NCI-H1105 treated with DMSO at 0.1 percent for 48 hours (cell line): ENCODE data around the gene TMEM205.
A peak's percentile ranks its signal among the peaks of the same experiment; 100 is the strongest.
"Not testable (repeated sequence)": the region's sequence is repeated elsewhere in the genome, so short reads cannot be mapped to it uniquely, and the experiment has no call there.

Source experiments
- DNase-seq: peaks from one replicate; lab custom pipeline; 2025; lab: John Stamatoyannopoulos, UW

The TMEM205 gene

DNA sequence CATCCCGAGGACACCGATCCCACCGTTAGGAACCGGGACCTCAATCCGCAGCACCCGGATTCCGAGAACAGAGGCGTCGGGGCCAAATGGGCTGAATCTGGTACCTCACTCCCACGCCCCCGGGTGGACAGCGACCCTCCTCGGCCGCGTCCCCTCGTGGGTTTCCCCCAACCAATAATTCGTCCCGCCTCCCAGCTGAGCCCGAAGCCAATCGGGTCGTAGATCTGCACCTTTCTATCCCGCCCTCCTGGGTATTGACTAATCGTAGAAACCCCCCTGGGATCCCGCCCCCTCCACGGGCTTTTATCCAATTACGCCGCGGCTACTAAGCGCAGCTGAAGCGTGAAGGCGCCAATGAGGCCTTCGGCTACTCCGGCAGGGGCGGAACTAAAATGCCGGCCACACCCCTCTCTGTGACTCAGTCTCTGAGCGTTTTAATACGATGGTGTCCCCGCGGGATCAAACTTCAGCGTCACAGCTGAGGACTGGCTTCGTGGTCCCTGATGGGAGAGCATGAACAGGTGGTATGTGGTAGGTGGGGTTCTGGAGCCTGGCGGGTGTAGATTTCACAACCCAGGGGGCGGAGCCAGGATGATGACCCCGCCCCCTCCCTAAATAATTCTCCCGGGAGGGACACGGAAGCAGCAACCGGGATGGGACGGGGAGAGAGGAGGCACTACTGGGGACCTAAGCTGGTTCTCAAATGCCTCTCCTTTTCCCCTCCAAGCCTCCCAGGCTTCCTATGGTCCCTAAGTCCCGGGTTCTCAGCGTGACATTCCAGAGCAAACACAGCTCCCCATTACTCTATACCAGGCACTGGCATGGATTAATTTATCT is at the start of gene TMEM205, which contains the start of gene CCDC159:
Gene TMEM205 (minus strand): TSS at position 165 of the 837 bp plus-strand sequence. CDS start 649 bp downstream, outside the sequence.
Gene CCDC159 (plus strand): TSS at position 416 of the 837 bp plus-strand sequence. CDS start 88 bp downstream, at position 504.
- peak; percentile 99 for DNase-seq

DNA sequence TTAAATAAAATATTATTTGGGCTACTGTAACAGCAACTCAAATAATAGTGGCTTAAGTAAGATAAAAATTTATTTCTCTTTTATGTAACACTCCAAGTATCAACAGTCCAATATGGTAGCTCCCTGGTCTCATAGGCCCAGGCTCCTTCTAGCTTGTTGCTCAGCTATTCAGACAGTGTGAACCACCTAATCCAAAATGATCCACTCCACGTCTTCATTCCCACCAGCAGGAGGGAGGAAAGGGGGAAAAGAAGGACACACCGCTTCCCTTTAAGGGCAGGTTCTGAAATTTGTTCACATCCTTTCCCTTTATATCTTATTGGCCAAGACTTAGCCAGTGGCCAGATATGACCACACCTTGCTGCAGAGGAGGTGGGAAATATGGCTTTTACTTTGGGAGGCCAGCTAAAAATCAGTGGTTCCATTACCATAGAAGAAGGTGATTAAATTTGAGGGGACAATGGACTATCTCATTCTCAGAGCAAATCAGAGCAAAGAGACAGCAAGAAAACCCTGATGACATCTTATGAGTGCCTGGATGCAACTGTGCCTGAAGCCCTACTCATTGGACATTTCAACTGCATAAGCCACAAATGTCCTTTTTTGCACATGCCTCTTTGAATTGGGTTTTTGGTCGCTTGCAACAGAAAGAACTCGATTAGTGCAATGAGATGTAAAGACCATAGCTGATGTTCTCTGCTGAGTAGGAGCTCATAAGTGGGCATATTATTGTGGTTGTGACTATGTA is 45.0 kb upstream of the TMEM205 start:
- no peak for DNase-seq

DNA sequence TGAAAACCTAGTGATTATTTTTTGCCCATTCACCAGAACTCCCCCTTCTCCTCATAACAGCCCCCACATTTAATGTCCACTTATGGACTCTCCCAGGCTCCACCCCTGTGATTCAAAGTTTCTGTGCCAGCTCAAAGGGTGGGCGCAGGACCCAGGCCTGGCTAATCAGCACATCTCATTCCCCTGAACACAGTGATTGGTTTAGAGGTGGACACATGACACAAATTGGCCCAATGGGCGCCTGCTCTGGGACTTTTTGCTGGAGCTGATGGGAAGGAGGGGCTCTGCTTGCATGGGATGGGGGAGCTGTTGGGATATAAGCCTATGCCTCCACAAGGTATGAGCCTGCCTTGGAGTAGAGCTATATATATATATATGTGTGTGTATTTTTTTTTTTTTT is 44.3 kb upstream of the TMEM205 start:
- DNase-seq: no peak

- DNase-seq: no peak
Observed at GRCh38 chr19:11387162-11388034, 41.3 kb upstream of the TMEM205 start.

DNA sequence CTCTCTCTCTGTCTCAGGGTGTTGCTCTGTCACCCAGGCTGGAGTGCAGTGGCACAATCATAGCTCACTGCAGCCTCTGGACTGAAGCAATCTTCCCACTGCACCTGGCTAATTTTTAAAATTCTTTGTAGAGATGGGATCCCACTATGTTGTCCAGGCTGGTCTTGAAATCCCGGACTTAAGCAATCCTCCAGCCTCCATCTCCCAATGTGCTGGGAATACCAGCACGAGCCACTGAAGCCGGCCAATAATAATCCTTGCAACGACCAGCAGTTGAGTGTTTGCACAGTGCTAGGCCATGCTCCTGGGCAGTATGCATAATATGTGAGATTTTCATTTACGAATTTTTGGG is 38.7 kb upstream of the TMEM205 start:
- DNase-seq: no peak

DNA sequence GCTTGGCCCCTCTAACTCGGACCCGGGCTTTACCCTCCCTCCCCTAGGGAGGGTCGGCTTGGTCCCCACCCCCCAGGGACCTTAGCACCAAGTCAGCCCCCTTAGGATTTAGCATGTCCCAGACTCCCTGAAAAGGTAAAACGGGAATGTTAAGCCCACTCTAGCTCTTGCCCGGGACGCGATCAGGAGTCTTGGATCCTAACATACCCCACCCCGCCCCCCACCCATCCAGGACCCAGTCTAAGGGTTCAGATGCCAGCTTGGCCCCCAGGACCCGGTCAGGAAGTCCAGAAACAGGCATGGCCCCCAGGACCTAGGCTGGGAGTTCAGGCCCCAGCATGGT is 37.6 kb upstream of the TMEM205 start:
- DNase-seq: no peak

DNA sequence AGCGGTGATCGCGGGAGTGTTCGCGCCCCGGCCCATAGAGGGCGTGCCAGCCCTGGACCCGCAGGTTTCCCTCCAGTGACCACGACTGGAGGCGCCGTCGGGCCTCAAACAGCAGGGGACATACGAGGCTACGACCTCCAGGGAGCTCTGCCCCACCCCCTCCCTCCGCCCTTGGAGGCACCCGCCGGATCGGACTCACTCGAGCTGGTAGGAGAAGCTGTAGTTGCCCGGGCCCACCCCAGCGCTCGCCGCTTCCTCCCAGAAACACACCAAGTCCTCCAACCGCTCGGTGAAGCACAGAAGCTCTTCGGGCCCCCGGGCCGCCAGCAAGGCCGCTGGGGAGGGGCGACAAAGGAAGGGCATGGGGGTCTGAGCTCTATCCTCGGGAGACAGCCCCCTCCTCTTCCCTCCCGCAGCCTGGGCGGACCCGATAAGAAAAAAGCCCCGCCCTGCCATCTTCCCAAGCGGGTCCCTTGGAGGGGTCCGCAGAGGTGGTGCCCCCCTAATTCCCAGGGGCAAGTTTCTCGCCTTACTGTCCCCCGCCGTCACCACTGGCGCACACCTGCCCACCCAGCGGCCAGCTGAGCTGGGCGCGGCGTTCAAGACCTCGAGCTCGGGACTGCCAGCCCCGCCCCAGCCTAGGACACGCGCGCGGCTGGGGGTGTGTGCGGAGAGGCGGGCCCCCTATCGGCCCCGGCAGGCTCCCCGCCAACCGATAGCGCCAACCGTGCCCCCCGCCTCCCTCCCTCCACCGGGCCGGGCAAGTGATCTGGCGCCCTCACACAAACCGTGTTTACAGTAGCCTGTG is 37.0 kb upstream of the TMEM205 start:
- DNase-seq: peak; percentile 45

- peak; percentile 99 for DNase-seq
Observed at GRCh38 chr19:11380653-11381537, 34.8 kb upstream of the TMEM205 start.

- DNase-seq: no peak
Observed at GRCh38 chr19:11379857-11380350, 33.8 kb upstream of the TMEM205 start.

- not testable (repeated sequence) for DNase-seq
Observed at GRCh38 chr19:11379269-11379845, 33.3 kb upstream of the TMEM205 start.

- DNase-seq: peak; percentile 18
Observed at GRCh38 chr19:11378319-11379189, 32.5 kb upstream of the TMEM205 start.

DNA sequence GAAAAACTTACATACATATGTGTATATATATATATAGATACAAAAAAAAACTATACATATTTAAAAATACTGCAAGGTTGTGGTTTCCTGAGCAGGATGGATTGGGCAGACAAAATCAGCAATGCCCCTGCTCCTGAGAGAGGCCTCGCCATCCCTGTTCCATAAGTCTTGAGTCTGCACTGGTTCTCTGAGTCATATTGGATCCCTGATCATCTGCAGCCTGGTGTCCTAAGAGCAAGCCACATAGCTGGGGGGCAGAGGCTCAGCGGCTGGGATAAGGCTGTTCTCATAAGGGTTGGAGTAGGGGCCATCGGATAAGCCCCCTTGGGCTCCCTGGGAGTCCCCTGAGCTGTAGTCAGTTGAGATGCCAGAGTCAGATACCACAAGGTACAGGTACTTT is 31.7 kb upstream of the TMEM205 start:
- DNase-seq: no peak

DNA sequence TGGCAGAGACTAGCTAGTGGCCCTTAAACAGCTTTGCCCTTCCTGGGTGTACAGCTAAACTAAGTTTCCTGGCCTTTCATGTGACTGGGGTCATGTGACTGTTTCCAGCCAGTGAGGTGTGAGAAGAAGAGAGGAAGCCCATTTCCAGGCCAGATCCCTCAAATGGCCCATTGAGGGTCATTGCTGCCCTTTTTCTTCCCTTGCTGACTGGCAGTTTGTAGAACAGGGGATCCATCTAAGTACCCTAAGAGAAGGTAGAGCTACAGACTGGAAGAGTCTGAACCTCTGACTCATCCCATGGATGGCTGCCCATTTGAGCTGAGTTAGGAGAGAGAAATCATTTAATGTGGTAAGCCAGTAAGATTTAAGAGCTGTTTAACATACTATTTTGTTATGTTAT is 31.2 kb upstream of the TMEM205 start:
- peak; percentile 1 for DNase-seq

DNA sequence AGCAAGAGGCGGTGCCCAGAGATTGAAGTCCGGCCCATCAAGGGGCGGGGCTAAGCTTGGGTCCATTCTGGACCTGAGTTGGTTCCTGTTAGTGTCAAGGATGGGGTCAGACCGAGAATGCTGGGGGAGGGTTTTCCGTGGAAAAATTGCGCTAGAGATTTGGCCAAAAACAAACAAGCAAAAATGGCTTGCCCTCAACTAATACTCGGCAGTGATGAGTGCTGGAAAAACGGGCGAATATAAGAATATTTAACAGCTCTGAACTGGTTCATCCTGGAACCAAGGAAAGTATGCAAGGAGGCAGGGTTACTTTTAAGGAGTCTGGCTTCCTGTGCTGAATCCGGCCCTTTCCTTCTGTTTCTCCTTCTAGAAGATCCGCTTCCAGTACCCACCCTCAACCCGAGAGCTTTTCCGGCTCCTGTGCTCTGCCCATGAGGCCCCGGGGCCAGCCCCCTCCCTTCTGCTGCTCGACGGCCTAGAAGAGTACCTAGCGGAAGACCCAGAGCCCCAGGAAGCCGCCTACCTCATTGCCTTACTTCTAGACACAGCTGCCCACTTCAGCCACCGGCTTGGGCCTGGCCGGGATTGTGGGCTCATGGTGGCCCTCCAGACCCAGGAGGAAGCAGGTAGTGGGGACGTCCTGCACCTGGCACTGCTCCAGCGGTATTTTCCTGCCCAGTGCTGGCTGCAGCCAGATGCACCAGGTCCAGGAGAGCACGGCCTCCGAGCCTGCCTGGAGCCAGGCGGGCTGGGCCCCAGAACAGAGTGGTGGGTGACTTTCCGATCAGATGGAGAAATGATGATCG is 29.3 kb upstream of the TMEM205 start:
- peak; percentile 45 for DNase-seq

DNA sequence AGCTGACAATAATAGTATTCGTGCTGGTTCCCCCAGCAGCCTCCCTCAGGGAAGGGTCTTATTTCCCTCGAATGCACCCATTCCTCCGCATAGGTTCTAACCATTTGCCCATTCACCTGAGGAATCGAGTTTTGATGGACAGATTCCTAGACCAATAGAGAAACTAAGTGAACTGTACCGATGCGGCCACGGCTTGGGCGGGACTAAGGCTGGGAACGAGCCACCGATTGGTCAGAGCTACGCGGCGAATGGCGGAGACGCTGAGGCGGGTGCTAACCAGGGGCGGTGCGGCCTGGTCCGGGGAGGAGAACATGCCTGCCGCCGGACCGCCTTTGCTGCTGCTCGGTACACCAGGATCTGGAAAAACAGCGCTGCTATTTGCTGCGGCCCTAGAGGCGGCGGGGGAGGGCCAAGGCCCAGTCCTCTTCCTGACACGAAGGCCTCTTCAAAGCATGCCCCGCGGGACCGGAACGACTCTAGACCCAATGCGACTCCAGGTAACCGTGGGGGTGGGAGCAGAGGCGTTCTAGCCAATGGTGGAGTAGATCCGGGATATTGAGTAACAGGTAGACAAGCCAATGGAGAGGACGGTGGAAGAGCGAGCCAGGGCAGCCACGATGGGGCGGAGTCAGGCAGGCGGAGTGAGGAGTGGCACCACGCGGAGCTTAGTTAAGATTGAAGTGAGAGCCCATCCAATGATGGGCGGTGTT is 28.5 kb upstream of the TMEM205 start, which contains the start of gene SWSAP1:
Gene SWSAP1 (plus strand): TSS at position 234 of the 710 bp plus-strand sequence. CDS start 15 bp downstream, at position 249.
- DNase-seq: peak; percentile 100

DNA sequence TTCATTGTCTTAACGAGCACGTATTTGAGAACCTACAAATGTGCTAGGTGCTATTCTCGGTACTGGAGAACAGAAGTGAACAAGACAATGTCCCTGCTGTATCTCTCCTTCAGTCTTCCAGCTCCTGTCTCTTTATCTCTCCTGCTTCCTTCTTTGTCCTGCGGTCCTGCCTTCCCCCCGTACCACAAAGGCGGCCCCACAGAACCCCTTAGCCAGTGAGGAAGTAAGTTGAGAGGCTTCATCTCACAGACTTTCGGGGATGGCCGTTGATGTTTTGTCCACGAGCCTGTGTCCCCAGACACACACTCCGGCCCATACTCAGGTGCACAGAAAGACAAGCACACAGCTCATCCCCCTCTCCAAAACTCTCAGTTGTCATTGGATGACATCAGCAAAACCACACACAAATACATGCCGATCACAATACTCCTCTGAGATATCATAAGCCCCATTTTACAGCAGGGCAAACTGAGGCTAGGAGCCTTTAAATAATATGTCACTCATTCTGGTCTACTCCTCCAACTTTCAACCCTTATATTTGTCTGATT is 27.9 kb upstream of the TMEM205 start:
- no peak for DNase-seq
